CMK (cell line): Measurements from ENCODE around the gene NAA10.

Experiments used
- DNase-seq: peaks from one replicate; pipeline ENCODE4 v3.0.0-alpha.2; 2010; ENCODE audit warnings: low read depth

Gene NAA10

DNA sequence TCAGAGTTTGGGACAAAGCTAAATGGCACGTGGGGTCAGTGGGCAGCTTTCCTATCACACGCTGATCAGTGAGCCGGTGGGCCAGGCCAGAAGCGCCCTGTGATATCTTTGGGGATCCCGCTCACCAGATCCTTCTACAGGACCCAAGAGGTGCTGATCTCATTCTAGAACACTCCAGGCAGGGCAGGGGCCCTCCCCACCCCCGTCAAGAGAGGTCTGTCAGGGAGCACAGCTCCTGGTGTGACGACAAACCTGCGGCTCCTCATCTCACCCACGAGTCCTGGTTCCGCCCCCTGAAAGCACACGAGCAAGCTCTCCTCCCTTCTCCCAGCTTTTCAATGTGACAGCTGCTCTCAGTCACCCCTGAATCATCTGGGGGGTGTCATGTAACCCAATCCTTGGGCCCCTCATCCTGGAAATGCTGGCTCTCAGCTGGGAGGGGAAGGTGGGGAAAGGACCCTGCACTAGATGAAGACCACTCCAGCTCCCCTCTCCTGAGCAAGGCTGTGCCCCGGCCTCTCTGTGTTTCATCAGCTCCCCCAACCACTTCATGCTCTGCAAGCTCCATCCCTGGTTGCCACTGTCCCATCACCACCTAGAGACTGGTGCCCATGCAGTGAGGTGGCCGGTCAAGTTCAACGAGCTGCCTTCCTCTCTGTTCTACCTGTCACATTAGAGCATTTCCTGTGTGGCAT lies 32.2 kb upstream of the NAA10 start:
- no peak for DNase-seq

DNA sequence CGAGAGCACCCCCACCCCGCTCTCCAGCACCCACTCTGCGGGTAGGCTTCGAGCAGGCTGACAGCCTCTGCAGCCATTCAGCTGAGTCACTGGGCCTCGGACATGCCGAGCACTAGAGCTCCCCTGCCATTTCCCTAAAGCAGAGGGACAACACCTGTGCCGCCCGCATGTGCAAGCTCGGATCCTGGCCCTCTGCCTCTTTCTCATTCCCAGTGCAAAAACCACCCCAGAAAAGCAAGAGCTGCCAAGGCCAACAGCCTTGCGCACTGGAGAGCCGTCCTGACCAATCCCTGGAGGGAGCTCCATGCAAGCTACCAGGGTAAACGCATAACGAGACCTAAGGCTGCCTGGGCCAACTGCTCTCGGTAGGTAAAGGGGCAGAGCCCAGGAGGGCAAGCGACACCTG lies 31.4 kb upstream of the NAA10 start:
- DNase-seq: no peak

DNA sequence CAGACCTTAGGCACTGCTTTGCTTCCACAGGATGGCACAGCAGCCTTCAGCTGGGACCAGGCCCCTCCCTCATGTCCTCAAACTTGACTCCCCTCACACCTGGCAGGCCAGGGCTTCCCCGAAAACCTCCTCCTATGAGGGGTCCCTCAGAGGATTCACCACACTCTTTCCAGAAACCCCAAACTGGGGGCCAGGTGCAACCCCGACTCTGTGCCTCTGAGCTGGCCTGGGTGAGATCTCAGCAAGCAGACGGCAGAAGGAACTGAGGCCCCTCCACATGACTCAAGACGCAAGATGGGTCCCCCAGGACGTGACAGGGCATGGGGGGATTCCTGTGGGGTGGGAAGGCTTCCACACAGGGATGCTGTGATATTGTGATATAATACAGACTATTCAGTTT lies 30.6 kb upstream of the NAA10 start:
- no peak for DNase-seq

DNA sequence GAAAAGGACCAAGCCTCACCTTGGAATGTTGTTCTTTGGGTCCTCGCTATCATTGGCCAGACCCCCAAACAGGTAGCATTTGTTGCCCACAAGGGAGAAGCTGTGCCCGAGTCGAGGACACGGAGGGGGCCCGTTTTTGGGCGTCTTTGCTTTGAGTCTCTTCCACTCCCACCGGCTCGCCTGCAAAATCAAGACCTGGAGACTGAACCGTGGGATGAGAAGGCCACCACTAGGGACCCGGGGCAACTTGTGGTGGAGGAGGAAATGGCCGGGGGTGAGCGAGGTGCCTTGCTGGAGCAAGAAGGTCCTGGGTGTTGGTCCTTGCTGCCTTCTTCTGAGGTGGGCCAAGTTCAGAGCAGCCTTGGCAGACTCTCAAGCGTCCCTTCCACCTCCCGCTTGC lies 29.3 kb upstream of the NAA10 start:
- no peak for DNase-seq

DNA sequence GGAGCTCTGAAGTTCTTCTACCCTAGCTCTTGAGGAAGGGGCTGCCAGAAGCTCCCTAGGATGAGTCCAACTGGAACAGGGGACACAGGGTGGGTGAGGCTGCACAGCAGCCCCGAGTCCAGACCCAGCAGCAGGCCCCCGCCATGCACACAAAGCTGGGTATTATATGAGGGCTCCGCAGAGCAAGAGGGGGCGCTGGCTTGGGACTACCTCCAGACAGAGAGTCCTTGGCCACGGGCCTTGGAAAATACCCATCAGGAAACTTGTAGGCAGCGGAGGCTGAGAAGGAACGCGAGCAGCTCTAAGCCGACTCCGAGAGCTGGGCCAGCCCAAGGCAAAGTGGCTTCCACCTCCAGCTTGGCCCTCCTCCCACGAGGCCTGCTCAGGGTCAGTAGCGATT lies 28.7 kb upstream of the NAA10 start:
- no peak for DNase-seq

DNA sequence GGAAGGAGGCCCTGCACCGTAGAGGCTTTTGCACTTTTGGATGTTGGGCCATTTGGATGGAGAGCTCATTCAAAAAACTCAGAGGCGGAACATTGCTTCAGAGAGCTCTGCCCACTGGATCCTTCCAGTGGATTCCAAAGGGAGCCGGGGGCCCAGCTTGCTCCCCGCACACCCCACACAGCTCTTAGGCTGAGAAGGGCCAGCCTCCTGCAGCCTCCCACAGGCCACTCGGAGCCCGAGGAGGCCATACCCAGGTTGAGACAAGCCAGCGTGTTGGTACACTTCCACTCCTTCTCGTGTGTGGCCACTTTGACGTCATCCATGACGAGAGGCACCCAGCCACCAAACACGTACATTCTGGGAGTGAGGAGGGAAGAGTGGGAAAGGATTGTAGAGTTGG lies 26.5 kb upstream of the NAA10 start:
- DNase-seq: no peak

DNA sequence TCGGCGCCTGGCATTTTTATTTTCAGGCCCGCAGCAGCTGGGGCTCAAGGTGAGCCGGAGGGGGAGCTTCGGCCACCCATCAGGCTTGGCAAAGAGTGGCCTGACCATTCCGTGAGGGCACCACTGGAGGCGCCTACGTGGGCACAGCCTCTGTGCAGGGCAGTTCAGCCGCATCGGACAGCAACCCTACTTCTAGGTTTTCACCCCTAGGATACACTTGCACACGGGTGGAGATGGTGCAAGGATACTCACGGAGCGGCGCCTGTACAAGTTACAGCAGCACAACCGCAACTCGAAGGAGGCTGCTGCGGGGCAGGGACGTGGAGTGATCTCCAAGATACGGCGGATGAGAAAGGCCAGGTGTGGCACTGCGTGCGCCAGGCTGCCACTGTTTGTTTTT lies 25.9 kb upstream of the NAA10 start:
- DNase-seq: no peak

DNA sequence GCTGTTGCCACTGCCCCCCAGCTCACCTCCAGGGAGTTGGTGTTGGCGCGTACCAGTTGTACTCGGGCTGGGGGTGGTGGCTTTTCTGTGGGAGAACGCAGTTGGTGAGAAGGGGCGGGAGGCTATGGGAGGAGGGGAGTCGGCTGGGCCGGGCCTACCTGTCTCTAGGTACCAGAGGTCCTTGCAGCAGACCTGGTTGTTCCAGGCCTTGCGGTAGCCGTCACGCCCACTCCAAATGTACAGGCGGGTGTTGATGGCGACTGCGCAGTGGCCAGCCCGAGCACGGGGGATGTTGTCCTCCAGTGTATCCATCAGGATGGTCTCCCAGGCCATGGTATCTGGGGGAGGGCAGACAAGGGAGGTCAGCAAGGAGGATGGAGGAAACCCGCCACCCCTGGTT lies 25.2 kb upstream of the NAA10 start:
- DNase-seq: no peak

DNA sequence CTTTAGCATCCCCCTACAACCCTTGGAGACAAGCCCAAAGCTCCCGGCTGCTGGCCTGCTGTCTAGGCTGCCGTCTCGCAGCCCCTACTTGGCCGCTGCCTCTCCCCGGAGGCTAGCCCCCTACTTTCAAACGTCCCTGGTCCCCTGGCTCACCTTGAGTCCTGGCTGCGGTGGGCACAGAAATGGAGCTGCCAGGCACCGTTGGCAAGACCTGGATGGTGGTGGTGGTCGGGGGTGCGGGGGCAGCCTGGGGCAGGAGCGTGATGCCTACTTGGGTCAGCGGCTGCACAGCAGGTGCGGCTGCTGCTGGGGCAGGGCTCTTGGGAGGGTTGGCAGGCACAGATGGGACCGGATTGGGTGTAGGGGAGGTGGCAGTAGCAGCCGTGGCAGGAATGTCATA lies 24.8 kb upstream of the NAA10 start:
- no peak for DNase-seq

DNA sequence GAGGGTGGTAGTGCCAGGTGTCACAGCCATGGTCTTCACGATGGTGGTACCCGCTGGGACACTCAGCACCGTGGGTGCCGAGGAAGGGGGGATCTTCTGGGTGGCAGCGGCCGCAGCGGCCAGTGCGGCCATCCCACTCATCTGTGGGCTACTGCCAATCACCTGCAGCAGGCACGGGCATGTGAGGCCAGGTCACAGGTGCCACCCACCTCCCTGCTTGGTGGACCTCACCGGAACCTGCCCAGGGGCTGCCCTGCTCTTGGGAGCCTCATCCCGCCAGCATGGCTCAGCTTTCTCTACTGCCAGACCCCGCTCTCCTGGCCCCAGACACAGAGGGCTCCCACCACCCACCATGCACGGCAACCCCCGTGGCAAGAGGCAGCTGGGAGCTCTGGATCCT lies 23.8 kb upstream of the NAA10 start:
- DNase-seq: no peak

DNA sequence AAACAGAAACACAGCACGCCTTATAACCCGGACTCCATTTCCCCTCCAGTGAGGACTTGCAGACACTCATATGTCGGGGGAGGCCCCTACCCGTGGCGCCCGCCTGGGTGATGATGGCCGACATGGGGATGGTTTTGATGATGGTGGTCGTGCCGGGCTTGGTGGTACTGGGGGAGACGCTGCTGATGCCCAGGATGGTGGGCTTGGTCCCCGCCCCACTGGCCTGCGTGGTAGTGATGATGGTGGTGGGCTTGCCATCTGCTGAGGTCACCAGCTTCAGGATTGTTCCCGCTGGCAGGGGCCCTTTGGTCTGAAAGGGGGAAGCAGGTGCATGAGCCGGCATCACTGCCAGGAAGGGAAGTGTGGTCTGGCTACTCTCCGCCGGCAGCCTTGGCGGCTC lies 22.4 kb upstream of the NAA10 start:
- DNase-seq: no peak

DNA sequence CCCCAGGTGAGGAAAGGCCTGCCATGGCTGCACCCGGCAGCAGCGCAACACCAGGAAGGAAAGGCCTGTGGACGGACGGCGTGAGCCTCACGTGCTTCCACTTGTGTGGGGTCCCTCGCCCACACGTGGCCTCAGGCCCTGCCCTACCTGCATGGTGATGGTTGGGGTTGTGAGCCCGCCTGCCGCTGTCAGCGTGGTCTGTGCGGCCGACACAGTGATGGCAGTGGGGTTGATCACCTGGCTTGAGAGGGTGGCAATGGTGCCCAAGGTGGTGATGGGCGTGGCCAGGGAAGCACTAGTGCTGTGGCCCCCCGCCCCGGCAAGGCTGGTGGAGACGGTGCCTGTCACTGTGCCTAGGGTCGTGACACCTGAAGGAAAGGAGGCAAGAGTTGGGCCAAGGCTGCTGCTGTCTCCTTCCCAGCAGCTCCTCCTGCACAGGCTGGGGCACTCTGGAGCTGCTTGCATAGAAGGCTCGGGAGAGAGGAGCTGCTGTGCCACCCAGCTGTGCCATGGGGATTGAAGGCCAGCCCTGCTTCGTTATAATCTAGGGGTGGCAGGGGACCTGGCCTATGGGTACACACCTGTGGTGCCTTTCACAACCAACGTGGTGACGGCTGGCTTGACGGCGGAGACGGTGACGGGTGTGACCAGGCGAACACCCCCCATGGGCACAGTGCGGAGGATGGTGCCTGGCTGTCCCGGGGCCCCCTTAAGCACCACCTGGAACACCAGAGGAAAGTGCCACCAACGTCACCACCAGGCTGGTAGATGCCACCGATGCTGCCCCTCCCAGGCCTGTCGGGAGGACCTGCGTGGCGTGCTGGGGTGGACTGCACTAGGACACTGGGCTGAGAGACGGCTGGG lies 21.4 kb upstream of the NAA10 start:
- no peak for DNase-seq

DNA sequence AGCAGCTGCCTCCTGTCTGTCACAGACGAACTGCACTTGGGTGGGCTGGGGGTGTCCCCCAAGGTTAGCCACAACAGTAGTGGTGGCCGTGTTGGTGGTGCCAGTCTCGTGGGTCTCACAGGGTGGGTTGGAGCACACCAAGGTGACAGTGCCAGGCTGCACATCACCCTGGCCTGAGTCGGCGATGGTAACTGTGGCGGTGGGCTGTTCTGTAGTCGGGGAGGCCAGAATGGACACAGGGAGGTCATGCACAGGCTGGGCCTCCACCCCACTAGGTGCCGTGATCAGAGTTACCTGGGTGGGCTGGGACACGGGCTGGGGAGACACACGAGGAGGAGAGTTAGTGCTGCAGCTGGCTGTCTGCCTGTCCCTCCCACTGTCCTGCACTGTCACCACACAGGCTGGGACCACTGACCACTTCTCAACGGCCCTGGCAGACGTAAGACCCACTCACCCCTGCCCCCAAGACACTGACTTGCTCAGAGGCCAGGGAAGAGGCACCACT lies 20.4 kb upstream of the NAA10 start:
- no peak for DNase-seq

DNA sequence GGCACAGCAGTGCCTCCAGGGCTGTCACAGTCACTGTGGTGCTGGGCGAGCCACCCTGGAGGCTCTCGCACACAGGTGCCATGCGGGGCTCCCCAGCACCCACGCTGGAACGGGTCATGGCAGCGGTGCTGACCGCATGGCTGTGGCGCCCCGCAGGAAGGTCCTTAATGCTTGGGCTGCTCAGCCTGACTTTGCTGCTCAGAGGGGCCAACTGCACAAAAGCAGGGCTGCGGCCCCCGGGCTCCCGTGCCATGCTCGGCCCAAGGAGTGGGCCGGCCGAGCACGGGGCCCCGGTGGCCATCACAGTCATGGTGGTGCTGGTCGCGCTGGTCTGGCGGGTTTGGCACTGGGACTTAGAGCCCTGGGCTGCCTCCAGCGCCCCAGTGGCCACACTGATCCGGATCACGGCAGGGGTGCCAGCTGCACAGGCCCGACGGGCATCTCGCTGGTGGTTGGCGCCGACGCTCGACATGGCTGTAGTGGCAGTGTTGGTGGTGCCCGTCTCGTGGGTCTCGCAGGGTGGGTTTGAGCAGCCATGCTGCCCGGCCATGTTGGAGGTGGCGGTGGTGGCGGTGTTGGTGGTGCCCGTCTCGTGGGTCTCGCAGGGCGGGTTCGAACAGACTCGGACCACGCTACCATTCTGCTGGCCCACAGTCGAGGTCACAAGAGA lies 19.9 kb upstream of the NAA10 start:
- DNase-seq: no peak

DNA sequence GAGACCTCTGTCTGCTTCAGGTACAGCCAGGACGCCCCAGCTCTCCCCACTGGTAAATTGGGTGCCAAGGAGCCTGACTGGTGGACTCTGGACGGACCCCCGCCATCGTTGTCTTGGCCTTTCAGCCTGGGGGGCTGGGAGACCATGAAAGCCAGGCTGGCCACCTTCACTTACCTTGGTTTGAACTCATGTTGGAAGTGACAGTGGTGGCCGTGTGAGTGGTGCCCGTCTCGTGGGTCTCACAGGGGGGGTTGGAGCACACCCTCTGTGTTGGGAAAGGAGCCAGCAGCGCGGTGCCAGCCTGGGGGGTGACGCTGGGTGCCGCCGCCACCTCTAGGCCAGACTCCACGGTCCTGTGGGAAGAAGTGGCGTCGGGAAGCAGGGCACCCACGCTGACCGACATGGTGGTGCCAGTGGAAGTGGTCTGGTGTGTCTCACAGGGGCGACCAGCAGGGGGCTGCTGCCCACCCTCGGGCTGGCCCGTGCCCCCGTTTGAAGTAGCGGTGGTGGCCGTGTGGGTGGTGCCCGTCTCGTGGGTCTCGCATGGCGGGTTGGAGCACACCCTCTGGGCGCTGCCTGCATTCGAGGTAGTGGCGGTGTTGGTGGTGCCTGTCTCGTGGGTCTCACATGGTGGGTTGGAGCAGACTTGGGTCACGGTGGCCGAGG lies 19.2 kb upstream of the NAA10 start:
- DNase-seq: no peak

DNA sequence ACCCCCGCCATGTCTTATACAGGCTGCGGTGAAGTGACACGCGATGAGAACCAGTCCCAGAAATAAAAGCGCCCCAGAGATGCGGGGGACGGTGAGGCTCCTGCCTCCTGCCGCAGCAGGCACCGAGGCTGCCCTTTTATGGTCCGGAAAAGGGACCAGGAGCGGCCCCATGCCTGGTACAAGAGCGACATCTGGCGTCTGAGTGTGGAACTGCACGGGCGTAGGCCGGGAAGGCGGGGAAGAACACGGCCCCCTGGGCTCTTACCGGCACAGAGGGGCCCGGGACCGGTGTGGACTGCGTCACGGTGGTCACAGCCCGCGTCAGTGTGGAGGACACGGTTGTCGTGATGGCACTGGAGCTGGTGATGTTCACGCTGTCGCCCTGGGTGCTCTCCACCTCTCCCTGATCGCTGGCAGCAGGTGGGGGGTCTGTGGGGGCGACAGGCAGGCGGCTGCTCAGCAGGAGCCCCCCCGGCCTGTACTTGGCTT lies 18.5 kb upstream of the NAA10 start:
- no peak for DNase-seq

DNA sequence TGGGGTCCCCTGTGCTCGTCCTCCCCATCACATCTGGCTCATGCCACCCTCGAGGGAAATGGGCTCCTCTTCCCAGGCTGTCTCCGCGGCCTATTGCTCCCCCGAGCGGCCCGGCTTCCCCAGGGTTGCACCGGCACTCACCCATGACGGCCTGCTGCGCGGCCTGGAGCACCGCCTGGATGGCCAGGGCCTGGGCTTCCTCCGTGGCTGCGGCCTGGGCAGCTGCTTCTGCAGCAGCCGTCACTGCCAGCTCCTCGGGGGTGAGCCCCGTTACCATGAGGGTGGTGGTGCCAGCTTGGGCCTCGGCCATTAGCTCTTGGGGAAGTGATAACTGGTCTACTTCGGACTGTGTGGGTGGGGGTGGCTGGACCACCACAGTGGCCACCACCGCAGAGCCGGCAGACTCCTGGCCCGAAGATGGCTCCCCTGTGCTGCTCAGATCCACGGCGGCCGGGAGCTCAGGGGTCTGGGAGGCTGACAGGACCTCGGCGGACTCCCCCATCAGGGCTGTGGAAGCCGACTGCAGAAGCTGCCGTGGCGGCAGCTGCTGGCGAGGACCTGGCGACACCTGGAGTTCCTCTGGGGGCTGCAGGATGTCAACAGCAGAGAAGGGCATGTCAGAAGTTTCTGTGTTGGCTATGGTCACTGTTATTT lies 17.7 kb upstream of the NAA10 start:
- no peak for DNase-seq

DNA sequence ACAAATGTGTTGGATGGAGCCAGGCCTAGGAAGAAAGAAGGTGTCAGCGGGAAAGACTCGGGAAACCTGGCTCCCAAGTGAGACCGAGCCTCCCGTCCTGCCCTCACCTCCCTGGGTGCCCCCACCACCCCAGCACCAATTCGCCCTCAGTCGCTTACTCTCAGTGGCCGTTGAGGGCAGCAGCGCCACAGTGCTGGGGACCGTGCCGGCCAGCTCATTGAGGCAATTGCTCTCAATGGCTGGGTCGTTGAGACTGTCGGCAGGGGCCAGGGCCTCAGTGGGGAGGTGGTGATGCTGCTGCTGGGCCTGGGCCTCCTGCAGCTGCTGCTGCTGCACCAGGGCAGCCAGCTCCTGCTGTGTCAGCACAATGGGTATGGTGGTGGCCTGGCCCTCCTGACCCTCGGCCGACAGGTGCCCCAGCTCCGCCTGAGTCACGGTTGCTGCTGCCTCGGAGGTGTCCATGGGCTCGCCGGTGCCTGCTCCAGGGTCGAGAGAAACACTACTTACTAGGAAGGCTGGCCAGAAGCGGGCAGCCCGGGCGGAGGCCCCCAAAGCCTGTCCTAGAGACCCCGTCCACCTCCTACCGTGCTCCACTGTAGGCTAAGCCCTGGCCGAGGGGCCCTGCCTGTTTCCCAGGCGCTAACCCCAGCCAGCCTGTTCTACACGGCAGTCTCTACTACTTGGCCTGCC lies 17.0 kb upstream of the NAA10 start:
- DNase-seq: no peak

DNA sequence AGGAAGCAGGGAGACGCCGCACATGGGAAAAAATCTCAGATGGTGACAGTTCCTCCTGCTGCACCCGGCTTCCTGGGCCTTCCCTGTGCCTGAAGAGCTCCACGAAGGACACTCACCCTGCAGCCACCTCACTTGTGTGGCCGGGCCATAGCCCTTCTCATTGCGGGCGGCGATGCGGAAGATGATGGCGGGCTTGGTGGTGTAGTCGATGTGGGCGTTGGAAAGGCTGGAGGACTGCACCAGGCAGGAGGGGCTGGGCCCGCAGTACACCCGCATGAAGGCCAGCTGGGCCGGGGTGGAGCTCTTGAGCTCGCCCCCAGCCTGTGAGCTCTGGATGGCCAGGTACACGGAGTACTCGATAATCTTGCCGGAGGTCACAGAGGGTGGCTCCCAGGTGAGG lies 15.3 kb upstream of the NAA10 start:
- no peak for DNase-seq

DNA sequence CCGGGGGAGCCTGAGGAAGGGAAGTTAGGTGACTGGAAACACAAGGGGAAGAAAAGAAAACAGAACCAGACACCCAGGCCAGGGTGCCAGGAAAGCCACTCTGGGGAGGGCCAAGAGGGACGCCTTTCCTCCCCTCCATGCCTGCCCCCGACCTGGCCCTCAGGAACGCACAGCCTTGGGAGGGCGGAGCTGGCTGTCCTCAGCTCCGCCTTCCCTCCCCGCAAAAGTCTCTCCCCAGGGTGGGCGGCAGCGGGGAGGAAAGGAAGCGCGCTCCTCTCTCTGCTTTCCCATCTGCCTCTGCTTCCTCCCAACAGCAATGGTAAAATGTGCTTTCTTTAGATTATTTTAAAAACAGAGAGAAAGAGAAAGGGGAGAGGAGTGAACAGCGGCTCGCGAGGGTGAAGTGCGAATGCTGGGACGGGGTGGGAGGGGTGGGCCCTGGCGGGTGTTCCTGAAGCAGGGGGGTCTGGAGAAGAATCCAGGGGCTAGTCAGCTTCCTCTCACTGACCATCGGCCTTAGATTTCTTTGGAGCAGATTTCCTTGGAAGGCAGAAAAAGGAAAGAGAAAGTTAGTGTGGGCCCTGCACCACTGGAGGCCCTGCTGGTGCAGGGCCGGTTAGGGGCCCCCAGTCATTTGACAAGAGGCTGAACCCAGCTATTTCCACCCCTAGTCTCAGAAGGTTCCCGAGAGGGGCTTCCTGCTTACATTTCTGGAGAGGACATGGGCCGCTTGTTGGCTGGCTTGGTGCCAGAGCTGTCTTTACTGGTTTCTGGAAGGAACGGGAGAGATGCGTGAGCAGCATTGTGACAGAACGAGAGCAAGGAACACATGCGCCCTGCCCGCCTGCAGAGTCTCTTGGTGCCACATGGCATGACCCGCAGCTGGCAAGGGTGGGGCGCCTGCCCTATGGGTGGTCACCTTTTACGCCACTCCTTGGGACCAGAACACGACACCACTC lies 14.3 kb upstream of the NAA10 start:
- DNase-seq: no peak
